ENCODE data around the gene FOXJ3. TPM values are rescaled to one million over a fixed set of nuclear protein-coding genes. Genes with fewer than 3 reads are reported as not detected.

The FOXJ3 gene
- total RNA-seq, 2 donors from 2014 or later, result 39.9 to 44.8 TPM

DNA sequence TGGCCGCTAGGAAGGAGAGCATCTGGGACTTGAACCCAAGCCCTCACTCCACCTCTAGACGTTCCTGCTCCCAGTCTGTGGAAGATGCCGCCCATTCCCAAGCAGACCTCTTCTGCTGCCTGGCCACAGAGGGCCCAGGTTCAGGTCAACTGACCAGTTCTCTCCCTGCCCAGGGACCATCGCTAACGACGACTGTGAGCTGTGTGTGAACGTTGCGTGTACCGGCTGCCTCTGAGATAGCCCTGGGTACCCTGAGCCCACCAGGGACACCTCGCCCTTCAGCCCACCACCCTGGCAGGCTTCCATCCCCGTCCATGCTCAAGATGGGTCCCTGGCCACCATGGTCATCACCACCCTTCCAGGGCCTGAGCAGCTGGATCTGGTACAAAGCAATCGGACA is 179.7 kb downstream of the FOXJ3 start:
- Histone ChIP-seq H3K4me3 (no peak overlapping the region), H3K27ac (no peak overlapping the region), H3K4me1 (no peaks in the 10 kb centered on the region), H3K9me3 (no peaks in the 10 kb centered on the region), H3K27me3 (no peaks in the 10 kb centered on the region), H3K9ac (ENCODE audit: low read depth in 2 of 2, low read length in 2 of 2) (no peak overlapping the region), H3K36me3 (no peaks in the 10 kb centered on the region)
- no peak for DNase-seq
- intact Hi-C loops (cut with DNase I), result no loop called here
- TF ChIP-seq, protein P1, sequence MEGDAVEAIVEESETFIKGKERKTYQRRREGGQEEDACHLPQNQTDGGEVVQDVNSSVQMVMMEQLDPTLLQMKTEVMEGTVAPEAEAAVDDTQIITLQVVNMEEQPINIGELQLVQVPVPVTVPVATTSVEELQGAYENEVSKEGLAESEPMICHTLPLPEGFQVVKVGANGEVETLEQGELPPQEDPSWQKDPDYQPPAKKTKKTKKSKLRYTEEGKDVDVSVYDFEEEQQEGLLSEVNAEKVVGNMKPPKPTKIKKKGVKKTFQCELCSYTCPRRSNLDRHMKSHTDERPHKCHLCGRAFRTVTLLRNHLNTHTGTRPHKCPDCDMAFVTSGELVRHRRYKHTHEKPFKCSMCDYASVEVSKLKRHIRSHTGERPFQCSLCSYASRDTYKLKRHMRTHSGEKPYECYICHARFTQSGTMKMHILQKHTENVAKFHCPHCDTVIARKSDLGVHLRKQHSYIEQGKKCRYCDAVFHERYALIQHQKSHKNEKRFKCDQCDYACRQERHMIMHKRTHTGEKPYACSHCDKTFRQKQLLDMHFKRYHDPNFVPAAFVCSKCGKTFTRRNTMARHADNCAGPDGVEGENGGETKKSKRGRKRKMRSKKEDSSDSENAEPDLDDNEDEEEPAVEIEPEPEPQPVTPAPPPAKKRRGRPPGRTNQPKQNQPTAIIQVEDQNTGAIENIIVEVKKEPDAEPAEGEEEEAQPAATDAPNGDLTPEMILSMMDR (IDR thresholded peaks at IDR 0.05), result no peak

DNA sequence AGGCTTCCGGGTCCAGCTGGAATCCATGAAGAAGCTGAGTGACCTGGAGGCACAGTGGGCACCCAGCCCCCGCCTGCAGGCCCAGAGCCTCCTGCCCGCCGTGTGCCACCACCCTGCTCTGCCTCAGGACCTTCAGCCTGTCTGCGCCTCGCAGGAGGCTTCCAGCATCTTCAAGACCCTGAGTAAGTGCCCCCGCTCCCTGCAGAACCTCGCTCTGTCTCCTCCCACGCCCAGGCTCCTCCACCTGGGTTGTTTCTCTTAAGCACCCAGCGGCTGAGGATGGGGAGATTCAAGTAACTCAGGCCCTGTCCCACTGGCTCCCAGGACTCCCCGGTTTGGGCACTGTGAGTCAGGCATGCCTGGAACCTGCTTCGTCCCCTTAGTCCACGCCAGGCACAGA is 180.3 kb downstream of the FOXJ3 start:
- intact Hi-C loops (cut with DNase I), result no loop called here
- no peaks in the 10 kb centered on the region for H3K9me3 ChIP-seq
- no peak overlapping the region for H3K4me3 ChIP-seq
- no peaks in the 10 kb centered on the region for H3K27me3 ChIP-seq
- TF ChIP-seq, protein P1 (IDR thresholded peaks at IDR 0.05), result no peak
- H3K36me3 ChIP-seq, result no peaks in the 10 kb centered on the region
- DNase-seq, result no peak
- no peak overlapping the region for H3K27ac ChIP-seq
- no peaks in the 10 kb centered on the region for H3K4me1 ChIP-seq
- no peak overlapping the region for H3K9ac ChIP-seq (ENCODE audit: low read depth in 2 of 2, low read length in 2 of 2)

DNA sequence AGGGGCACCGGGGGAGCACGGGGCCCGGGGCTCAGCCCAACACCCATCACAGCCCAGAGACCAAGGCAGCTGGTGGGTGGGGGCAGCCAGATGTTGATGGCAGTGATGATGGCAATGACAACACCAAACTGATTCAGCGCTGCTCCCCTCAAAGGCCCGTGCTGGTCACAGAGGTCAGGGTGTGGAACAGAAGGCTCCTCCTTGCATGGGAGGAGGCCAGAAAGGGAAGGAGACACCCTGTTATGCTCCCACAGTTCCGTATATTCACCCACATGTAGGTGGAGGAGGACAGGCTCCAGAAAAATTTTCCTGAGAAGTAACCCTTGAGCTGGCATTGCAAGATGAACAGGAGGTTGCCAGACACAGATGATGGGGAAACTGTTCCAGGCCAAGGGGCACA is 181.4 kb downstream of the FOXJ3 start:
- intact Hi-C loops (cut with DNase I), result no loop called here
- TF ChIP-seq, protein P1 (IDR thresholded peaks at IDR 0.05), result no peak
- no peaks in the 10 kb centered on the region for H3K36me3 ChIP-seq
- no peaks in the 10 kb centered on the region for H3K4me1 ChIP-seq
- no peak overlapping the region for H3K4me3 ChIP-seq
- H3K9ac ChIP-seq (ENCODE audit: low read depth in 2 of 2, low read length in 2 of 2), result no peak overlapping the region
- H3K27ac ChIP-seq, result no peak overlapping the region
- no peak for DNase-seq
- H3K27me3 ChIP-seq, result no peaks in the 10 kb centered on the region
- no peaks in the 10 kb centered on the region for H3K9me3 ChIP-seq

DNA sequence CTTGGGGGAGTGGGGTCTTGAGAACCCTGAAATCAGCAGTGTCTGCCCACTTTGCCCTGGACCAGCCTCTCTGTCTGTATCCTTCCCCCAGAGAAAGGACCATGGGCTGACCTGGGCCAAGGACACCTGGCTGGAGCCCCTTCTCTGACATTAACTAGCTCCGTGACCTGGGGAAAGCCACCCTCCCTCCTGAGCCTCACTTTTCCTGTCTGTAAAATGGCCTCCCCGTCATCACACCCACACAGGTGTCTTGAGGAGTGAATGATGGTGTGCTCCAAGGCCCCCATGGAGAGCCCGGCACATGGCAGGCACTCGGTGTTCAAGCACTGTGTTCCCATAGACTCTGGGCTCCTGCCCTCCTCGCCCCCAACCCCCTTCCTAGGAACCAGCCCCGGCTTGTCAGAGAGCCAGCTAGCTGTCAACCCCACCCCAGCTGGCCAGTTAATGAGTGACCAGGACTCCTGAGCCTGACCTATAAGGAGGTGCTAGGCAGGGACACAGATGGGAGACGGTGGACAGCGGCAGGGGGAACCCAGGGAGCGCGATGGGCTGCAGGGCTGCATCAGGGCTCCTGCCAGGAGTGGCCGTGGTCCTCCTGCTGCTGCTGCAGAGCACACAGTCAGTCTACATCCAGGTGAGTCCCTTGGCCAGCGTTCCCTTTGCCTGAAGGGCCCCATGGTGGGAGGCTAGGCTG is 182.0 kb downstream of the FOXJ3 start, which contains the start of gene GUCA2B:
Gene GUCA2B (plus strand): TSS at position 504 of the 694 bp plus-strand sequence. CDS start 41 bp downstream, at position 545.
- peak within 1 kb of the TSS; percentile 7 to 27 for H3K9ac ChIP-seq (ENCODE audit: low read depth in 2 of 2, low read length in 2 of 2)
- DNase-seq, result no peak
- H3K9me3 ChIP-seq, result no peaks in the 10 kb centered on the region
- no peaks in the 10 kb centered on the region for H3K36me3 ChIP-seq
- no peak within 1 kb of the TSS for H3K4me3 ChIP-seq
- TF ChIP-seq, protein P1 (IDR thresholded peaks at IDR 0.05), result no peak
- intact Hi-C loops (cut with DNase I), result no loop called here
- no peaks in the 10 kb centered on the region for H3K4me1 ChIP-seq
- H3K27ac ChIP-seq, result peak within 1 kb of the TSS; percentile 43
- H3K27me3 ChIP-seq, result no peaks in the 10 kb centered on the region

DNA sequence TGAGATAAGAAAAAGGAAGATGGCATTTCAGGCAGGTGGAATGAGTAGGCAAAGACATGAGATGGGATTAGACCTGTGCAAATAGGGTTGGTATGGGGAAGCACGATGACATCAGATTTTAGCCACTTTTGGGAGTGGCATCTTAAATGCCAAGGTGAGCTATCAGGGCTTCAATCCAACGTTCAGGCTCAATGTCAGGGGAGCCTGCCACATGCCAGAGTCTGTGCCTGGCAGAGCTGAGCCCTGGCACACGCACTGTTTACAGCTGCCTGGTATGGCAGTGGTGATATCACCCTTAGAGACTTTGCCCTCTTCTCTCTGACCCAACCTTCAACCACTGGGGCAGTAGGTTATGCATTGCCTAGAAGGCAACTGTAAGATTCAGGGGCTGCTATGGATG is 182.9 kb downstream of the FOXJ3 start:
- no peaks in the 10 kb centered on the region for H3K9me3 ChIP-seq
- H3K4me3 ChIP-seq, result no peak overlapping the region
- H3K9ac ChIP-seq (ENCODE audit: low read depth in 2 of 2, low read length in 2 of 2), result no peak overlapping the region
- no peak for DNase-seq
- no peaks in the 10 kb centered on the region for H3K27me3 ChIP-seq
- TF ChIP-seq, protein P1 (IDR thresholded peaks at IDR 0.05), result no peak
- H3K4me1 ChIP-seq, result no peaks in the 10 kb centered on the region
- H3K36me3 ChIP-seq, result no peaks in the 10 kb centered on the region
- intact Hi-C loops (cut with DNase I), result no loop called here
- peak overlapping the region; percentile 43 for H3K27ac ChIP-seq
